ENCODE measurements around the gene NUDCD2.
A peak's percentile ranks its signal among the peaks of the same experiment; 100 is the strongest.

NUDCD2 gene

GRCh38 chr5:163478126-163478981, 18.5 kb upstream of the NUDCD2 start:
- TF ChIP-seq CTCF (IDR thresholded peaks at IDR 0.05; ENCODE audit: insufficient read depth, low read length, poor library complexity, severe bottlenecking) = no peak
- Histone ChIP-seq H3K27me3 (replicated peaks; ENCODE audit: control insufficient read depth, insufficient read depth, low read length) (no peaks in the 10 kb centered on the region), H3K4me3 (replicated peaks; ENCODE audit: low read depth, low read length) (no peak overlapping the region), H3K36me3 (ENCODE audit: control insufficient read depth, insufficient read depth, low read length) (peaks cover 3% of the 10 kb centered on the region)
- DNase-seq (ENCODE audit: extremely low read depth, insufficient read length) = no peak

GRCh38 chr5:163475411-163475810, 15.5 kb upstream of the NUDCD2 start:
- no peak overlapping the region for H3K4me3 ChIP-seq (replicated peaks; ENCODE audit: low read depth, low read length)
- H3K27me3 ChIP-seq (replicated peaks; ENCODE audit: control insufficient read depth, insufficient read depth, low read length) = no peaks in the 10 kb centered on the region
- peaks cover 3% of the 10 kb centered on the region for H3K36me3 ChIP-seq (ENCODE audit: control insufficient read depth, insufficient read depth, low read length)
- no peak for TF ChIP-seq CTCF (IDR thresholded peaks at IDR 0.05; ENCODE audit: insufficient read depth, low read length, poor library complexity, severe bottlenecking)
- DNase-seq (ENCODE audit: extremely low read depth, insufficient read length) = no peak

GRCh38 chr5:163473635-163474243, 13.8 kb upstream of the NUDCD2 start:
- Histone ChIP-seq H3K27me3 (replicated peaks; ENCODE audit: control insufficient read depth, insufficient read depth, low read length) (no peaks in the 10 kb centered on the region), H3K4me3 (replicated peaks; ENCODE audit: low read depth, low read length) (no peak overlapping the region), H3K36me3 (ENCODE audit: control insufficient read depth, insufficient read depth, low read length) (peaks cover 4% of the 10 kb centered on the region)
- no peak for DNase-seq (ENCODE audit: extremely low read depth, insufficient read length)
- peak; percentile 48 for TF ChIP-seq CTCF (IDR thresholded peaks at IDR 0.05; ENCODE audit: insufficient read depth, low read length, poor library complexity, severe bottlenecking)

GRCh38 chr5:163467682-163468081, 7.8 kb upstream of the NUDCD2 start:
- peaks cover 2% of the 10 kb centered on the region for H3K36me3 ChIP-seq (ENCODE audit: control insufficient read depth, insufficient read depth, low read length)

GRCh38 chr5:163463063-163463435, 3.1 kb upstream of the NUDCD2 start:
- H3K4me3 ChIP-seq (replicated peaks; ENCODE audit: low read depth, low read length) = no peak overlapping the region; the same call in 1 of the 2 replicates
- DNase-seq (ENCODE audit: extremely low read depth, insufficient read length) = no peak
- no peak for TF ChIP-seq CTCF (IDR thresholded peaks at IDR 0.05; ENCODE audit: insufficient read depth, low read length, poor library complexity, severe bottlenecking)
- no peaks in the 10 kb centered on the region for H3K36me3 ChIP-seq (ENCODE audit: control insufficient read depth, insufficient read depth, low read length)
- no peaks in the 10 kb centered on the region for H3K27me3 ChIP-seq (replicated peaks; ENCODE audit: control insufficient read depth, insufficient read depth, low read length)

More at GRCh38 chr5:163467682-163468081, 7.8 kb upstream of the NUDCD2 start:
- DNase-seq (ENCODE audit: extremely low read depth, insufficient read length) = no peak
- Histone ChIP-seq H3K27me3 (replicated peaks; ENCODE audit: control insufficient read depth, insufficient read depth, low read length) (no peaks in the 10 kb centered on the region), H3K4me3 (replicated peaks; ENCODE audit: low read depth, low read length) (no peak overlapping the region)
- TF ChIP-seq CTCF (IDR thresholded peaks at IDR 0.05; ENCODE audit: insufficient read depth, low read length, poor library complexity, severe bottlenecking) = no peak
